Muscle of leg (tissue), 11 donors: ENCODE data around the gene TTC34. TPM values are rescaled to one million over a fixed set of nuclear protein-coding genes. Genes with fewer than 3 reads are reported as not detected.
A peak's percentile ranks its signal among the peaks of the same experiment; 100 is the strongest.

ENCODE experiments used
- DNase-seq: peaks from one replicate; pipeline ENCODE4 v3.0.0; 2013
- H3K27ac ChIP-seq: one replicate; pipeline ENCODE4 v1.5.1; 2013; ENCODE audit warnings: mild to moderate bottlenecking, low read length, control low read depth
- H3K27me3 ChIP-seq: one replicate; pipeline ENCODE4 v1.6.1; 2013; ENCODE audit warnings: low read length; ENCODE audit not compliant: control insufficient read depth, insufficient read depth
- H3K36me3 ChIP-seq: one replicate; pipeline ENCODE4 v1.6.1; 2013; ENCODE audit warnings: low read length; ENCODE audit not compliant: control insufficient read depth, insufficient read depth
- H3K4me1 ChIP-seq: one replicate; pipeline ENCODE4 v1.6.1; 2013; ENCODE audit warnings: low read length; ENCODE audit not compliant: control insufficient read depth, insufficient read depth
- H3K4me3 ChIP-seq: one replicate; pipeline ENCODE4 v1.5.1; 2013; ENCODE audit warnings: low read length, control low read depth
- H3K9me3 ChIP-seq: replicated peaks from 2 replicates; pipeline ENCODE4 v1.6.1; 2013; ENCODE audit warnings: low read depth, low read length; ENCODE audit not compliant: control insufficient read depth
- WGBS: methylation state at CpG from one replicate; pipeline ENCODE4 v1.1.5; 2013; ENCODE audit warnings: missing lambda C conversion rate; ENCODE audit not compliant: insufficient coverage; 5-methylcytosine and 5-hydroxymethylcytosine counted together
- polyA plus RNA-seq, 8 donors: library from polyadenylated mRNA; unstranded; fragments of 120-200 nt; gene quantifications; one replicate each; pipeline versions ENCODE4 v1.2.1 to v1.2.3, GENCODE V29; 2013; ENCODE audit warnings: inconsistent platforms in 1 of 8, low replicate concordance in 1 of 8; ENCODE audit not compliant: insufficient read length in 8 of 8, insufficient read depth in 1 of 8
- total RNA-seq: library from RNA; stranded (reverse); fragments of 120-200 nt; gene quantifications from one replicate; pipeline ENCODE4 v1.2.4, GENCODE V29; 2013

TTC34 gene
- total and polyA plus RNA-seq, 9 donors = 0.07 to 0.50 (median 0.22) TPM

- peak overlapping the region; percentile 76 for H3K4me3 ChIP-seq
- H3K4me1 ChIP-seq = peaks cover 32% of the 10 kb centered on the region
- H3K36me3 ChIP-seq = no peaks in the 10 kb centered on the region
- no peak overlapping the region for H3K27ac ChIP-seq
- H3K27me3 ChIP-seq = no peaks in the 10 kb centered on the region
- 27% methylated on average over 11 of the region's 11 CpGs for WGBS
- no peak for DNase-seq
- H3K9me3 ChIP-seq = peaks cover 5% of the 10 kb centered on the region
Measured at GRCh38 chr1:2642131-2642559, 159.3 kb downstream of the TTC34 start.

- WGBS = 79% methylated on average over 32 of the region's 34 CpGs
- no peak overlapping the region for H3K27ac ChIP-seq
Measured at GRCh38 chr1:2641381-2642130, 159.9 kb downstream of the TTC34 start.

GRCh38 chr1:2640626-2641025, 160.9 kb downstream of the TTC34 start:
- Histone ChIP-seq H3K36me3 (no peaks in the 10 kb centered on the region), H3K9me3 (peaks cover 8% of the 10 kb centered on the region), H3K4me3 (no peak overlapping the region), H3K27me3 (no peaks in the 10 kb centered on the region), H3K4me1 (peaks cover 32% of the 10 kb centered on the region), H3K27ac (peak overlapping the region; percentile 42)
- WGBS = 80% methylated on average over 1 of the region's 3 CpGs
- no peak for DNase-seq

More at GRCh38 chr1:2641381-2642130, 159.9 kb downstream of the TTC34 start:
- Histone ChIP-seq H3K36me3 (no peaks in the 10 kb centered on the region), H3K4me1 (peaks cover 32% of the 10 kb centered on the region), H3K27me3 (no peaks in the 10 kb centered on the region), H3K9me3 (peaks cover 4% of the 10 kb centered on the region), H3K4me3 (peak overlapping the region; percentile 76)
- DNase-seq = no peak

DNA sequence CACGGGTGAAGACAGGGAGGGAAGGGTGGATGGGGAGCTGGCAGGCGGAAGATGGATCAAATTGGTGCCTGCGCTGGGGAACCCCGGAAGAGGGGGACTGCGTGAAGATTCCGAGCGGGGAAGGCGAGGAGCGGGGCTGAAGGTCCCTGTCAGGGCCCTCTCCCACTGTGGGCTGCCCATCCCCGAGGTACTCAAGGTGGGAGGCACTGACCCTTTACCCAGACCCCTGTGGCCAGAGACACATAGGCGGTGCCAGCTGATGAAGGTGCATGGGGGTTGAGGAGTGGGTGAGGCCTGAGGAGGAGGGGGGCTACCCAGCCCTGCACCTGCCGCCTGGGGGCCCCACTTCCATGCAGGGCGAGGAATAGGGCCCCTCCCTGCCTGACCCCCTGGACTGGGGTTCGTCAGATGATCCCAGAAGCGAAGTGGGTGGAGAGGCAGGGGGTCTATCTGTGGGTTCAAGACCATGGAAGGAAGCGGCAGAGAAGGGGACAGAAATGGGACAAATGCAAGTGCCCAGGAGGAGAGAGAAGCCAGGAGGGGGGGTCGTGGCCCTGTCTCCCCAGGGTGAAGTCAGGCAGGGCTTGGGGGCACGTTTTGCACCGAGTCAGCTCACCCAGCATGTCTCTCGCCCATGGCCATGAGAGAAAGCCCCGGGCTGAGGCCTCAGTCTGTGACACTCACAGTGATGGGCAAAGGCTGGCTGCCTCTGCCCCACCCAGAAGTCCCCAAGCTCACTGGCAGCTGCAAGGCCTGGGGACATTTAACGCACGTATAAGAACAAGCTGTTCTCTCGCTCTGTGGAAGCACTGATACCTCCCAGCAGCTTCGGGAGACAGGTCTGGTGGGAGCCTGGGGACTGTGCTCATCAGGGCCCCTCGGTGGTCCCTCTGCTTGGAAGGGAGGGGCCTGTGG, 161.6 kb downstream of the TTC34 start:
- Histone ChIP-seq H3K4me1 (peaks cover 32% of the 10 kb centered on the region), H3K9me3 (peaks cover 8% of the 10 kb centered on the region), H3K4me3 (no peak overlapping the region), H3K27me3 (no peaks in the 10 kb centered on the region), H3K36me3 (no peaks in the 10 kb centered on the region), H3K27ac (peak overlapping the region; percentile 65)
- 64% methylated on average over 24 of the region's 26 CpGs for WGBS
- peak; percentile 62 for DNase-seq

- 58% methylated on average over 7 of the region's 11 CpGs for WGBS
- Histone ChIP-seq H3K4me3 (no peak overlapping the region), H3K27me3 (no peaks in the 10 kb centered on the region)
Measured at GRCh38 chr1:2639203-2639602, 162.3 kb downstream of the TTC34 start.

DNA sequence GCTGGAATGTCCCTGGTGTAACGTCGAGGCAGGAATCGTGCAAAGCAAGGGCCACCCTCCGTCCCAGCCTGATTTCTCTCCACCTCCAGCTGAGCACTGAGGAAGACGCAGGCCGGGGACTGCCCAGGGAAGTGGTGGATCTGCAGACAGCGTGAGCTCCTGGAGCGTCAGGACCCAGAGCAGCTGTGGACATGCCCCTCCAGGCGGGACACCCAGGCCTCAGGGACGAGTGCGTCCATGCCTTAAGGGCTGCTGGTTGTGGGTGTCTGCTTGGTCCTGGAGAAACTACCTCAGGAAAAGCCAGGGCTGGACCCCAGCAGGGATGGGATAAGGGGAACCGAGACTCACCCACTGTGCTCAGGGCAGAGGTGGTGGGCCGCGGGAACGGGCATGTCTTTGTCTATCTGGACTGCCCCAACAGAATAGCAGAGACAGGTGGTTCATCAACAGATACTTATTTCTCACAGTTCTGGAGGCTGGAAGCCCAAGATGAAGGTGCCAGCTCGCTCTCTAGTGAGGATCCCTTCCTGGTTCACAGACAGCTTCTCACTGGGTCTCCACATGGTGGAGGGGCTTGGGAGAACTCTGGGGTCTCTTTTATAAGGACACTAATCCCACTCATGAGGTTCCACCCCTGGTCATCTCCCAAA, 162.9 kb downstream of the TTC34 start:
- no peak for DNase-seq
- Histone ChIP-seq H3K36me3 (no peaks in the 10 kb centered on the region), H3K4me1 (peaks cover 37% of the 10 kb centered on the region), H3K9me3 (peaks cover 8% of the 10 kb centered on the region), H3K27ac (no peak overlapping the region), H3K4me3 (no peak overlapping the region), H3K27me3 (no peaks in the 10 kb centered on the region)
- WGBS = 61% methylated on average over 6 of the region's 16 CpGs

More at GRCh38 chr1:2639203-2639602, 162.3 kb downstream of the TTC34 start:
- Histone ChIP-seq H3K9me3 (peaks cover 8% of the 10 kb centered on the region), H3K27ac (no peak overlapping the region), H3K4me1 (peaks cover 33% of the 10 kb centered on the region), H3K36me3 (no peaks in the 10 kb centered on the region)
- no peak for DNase-seq

DNA sequence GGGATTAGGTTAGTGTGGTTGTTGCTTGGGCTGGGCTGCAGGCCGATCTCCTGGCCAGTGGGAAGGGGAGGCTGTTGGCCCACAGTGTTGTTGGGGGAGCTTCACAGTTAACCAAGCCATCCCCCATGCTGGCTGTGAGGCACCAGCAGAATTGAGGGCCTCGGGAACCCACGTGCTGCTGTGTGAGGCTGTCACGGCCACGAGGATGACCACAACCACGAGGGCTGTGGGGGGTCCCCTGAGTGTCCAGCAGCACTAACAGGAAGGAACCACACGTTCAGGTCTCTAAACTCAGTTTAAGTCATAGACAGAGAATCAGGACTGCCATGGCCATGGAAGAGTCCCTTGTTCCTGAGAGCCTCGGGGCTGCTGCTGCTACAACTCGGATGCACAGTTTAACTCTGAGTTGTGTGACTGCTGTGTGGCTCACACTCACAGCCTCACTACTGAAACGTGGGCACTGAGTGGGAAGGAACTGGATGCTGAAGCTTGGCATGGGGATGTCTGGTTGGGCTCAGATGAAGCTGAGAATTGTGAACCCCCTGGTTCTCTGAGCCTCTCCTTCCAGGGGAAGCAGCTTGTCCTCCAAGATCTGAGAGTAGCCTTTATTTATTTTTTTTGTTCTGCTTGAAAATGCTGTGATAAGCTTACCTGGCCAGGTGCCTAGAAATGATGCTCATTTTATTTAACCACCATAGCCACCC, 163.9 kb downstream of the TTC34 start:
- Histone ChIP-seq H3K27ac (no peak overlapping the region), H3K4me3 (no peak overlapping the region), H3K36me3 (no peaks in the 10 kb centered on the region), H3K4me1 (peaks cover 35% of the 10 kb centered on the region), H3K27me3 (no peaks in the 10 kb centered on the region), H3K9me3 (peaks cover 8% of the 10 kb centered on the region)
- 55% methylated on average over 8 of the region's 10 CpGs for WGBS
- DNase-seq = no peak

GRCh38 chr1:2636733-2637132, 164.8 kb downstream of the TTC34 start:
- Histone ChIP-seq H3K27ac (no peak overlapping the region), H3K4me3 (no peak overlapping the region), H3K27me3 (peaks cover under 1% of the 10 kb centered on the region), H3K4me1 (peaks cover 27% of the 10 kb centered on the region), H3K9me3 (peaks cover 8% of the 10 kb centered on the region), H3K36me3 (no peaks in the 10 kb centered on the region)
- 93% methylated on average over 7 of the region's 7 CpGs for WGBS
- DNase-seq = no peak

GRCh38 chr1:2635361-2636010, 166.0 kb downstream of the TTC34 start:
- H3K27me3 ChIP-seq = peaks cover 11% of the 10 kb centered on the region

More at GRCh38 chr1:2635361-2636010, 166.0 kb downstream of the TTC34 start:
- H3K4me3 ChIP-seq = no peak overlapping the region
- H3K4me1 ChIP-seq = peaks cover 19% of the 10 kb centered on the region
- 81% methylated on average over 7 of the region's 10 CpGs for WGBS
- no peak for DNase-seq
- no peak overlapping the region for H3K27ac ChIP-seq
- peaks cover 8% of the 10 kb centered on the region for H3K9me3 ChIP-seq
- H3K36me3 ChIP-seq = no peaks in the 10 kb centered on the region
